PC-9 (cell line): ENCODE data around the gene POU2F3. TPM values are rescaled to one million over a fixed set of nuclear protein-coding genes. Genes with fewer than 3 reads are reported as not detected.

ENCODE experiments used
- BruUV-seq: library from RNA; stranded (reverse); fragments of 400-500 nt; replicated peaks from 2 replicates; lab custom pipeline; 2021; lab: Mats Ljungman, UMichigan
- CTCF ChIA-PET: fragments of 300-600 bp; sonication (Branson Sonifier 250); formaldehyde crosslinking; loops from one replicate; lab custom pipeline; 2022; ENCODE audit warnings: antibody characterized with exemption; lab: Charles Lee
- POLR2A ChIA-PET: fragments of 300-600 bp; sonication (Branson Sonifier 250); formaldehyde crosslinking; loops from one replicate; lab custom pipeline; 2022; ENCODE audit warnings: antibody characterized with exemption; ENCODE audit not compliant: unreplicated experiment; lab: Charles Lee
- DNase-seq, 2 experiments: peaks; one replicate each; pipeline versions ENCODE4 v3.0.0 to v3.0.0-alpha.2; 2015 to 2022; ENCODE audit warnings: mixed read lengths in 1 of 2
- H2AFZ ChIP-seq: fragments of 200-600 bp; sonication (generic); 2 replicates; pipeline ENCODE4 v1.8.1; 2017; ENCODE audit warnings: antibody characterized with exemption
- H3F3A ChIP-seq: fragments of 200-600 bp; sonication (generic); 2 replicates; pipeline ENCODE4 v1.8.1; 2017; ENCODE audit warnings: antibody characterized with exemption, mild to moderate bottlenecking, low read depth; ENCODE audit not compliant: insufficient read depth
- H3K27ac ChIP-seq: fragments of 200-600 bp; sonication (generic); 2 replicates; pipeline ENCODE4 v1.6.1; 2016; ENCODE audit warnings: mixed run types
- H3K27me3 ChIP-seq: fragments of 200-600 bp; sonication (generic); 2 replicates; pipeline ENCODE4 v1.6.1; 2016; ENCODE audit warnings: low read depth, mixed run types; ENCODE audit not compliant: insufficient read depth
- H3K36me3 ChIP-seq: fragments of 200-600 bp; sonication (generic); 2 replicates; pipeline ENCODE4 v1.6.1; 2016; ENCODE audit warnings: low read depth, mixed run types
- H3K4me1 ChIP-seq: fragments of 200-600 bp; sonication (generic); replicated peaks from 2 replicates; pipeline ENCODE4 v1.6.1; 2016; ENCODE audit warnings: mixed run types; ENCODE audit not compliant: insufficient read depth
- H3K4me2 ChIP-seq: fragments of 200-600 bp; sonication (generic); 2 replicates; pipeline ENCODE4 v1.6.1; 2017; ENCODE audit warnings: mixed run types
- H3K4me3 ChIP-seq: fragments of 200-600 bp; sonication (generic); 2 replicates; pipeline ENCODE4 v1.6.1; 2016; ENCODE audit warnings: mixed run types
- H3K79me2 ChIP-seq: fragments of 200-600 bp; sonication (generic); 2 replicates; pipeline ENCODE4 v1.6.1; 2017; ENCODE audit warnings: low read depth, mixed run types
- H3K9me2 ChIP-seq: fragments of 200-600 bp; sonication (generic); 2 replicates; pipeline ENCODE4 v1.8.1; 2017; ENCODE audit warnings: mild to moderate bottlenecking; ENCODE audit not compliant: insufficient read depth
- H3K9me3 ChIP-seq: fragments of 200-600 bp; sonication (generic); 2 replicates; pipeline ENCODE4 v1.8.1; 2016; ENCODE audit warnings: low read depth; ENCODE audit not compliant: insufficient read depth
- H4K20me1 ChIP-seq: fragments of 200-600 bp; sonication (generic); 2 replicates; pipeline ENCODE4 v1.8.1; 2017; ENCODE audit not compliant: insufficient read depth
- CTCF ChIP-seq: fragments of 200-600 bp; sonication (generic); conservative IDR thresholded peaks from 2 replicates; pipeline ENCODE4 v1.6.1; 2017; ENCODE audit warnings: mixed run types, antibody characterized with exemption, mild to moderate bottlenecking, moderate library complexity
- EZH2 ChIP-seq: fragments of 200-600 bp; sonication (generic); IDR thresholded peaks from 2 replicates; pipeline ENCODE4 v1.8.0; 2017; ENCODE audit warnings: antibody characterized with exemption, low read depth
- intact Hi-C: fragments of 100-400 bp; cut with micrococcal nuclease; formaldehyde crosslinking; loops from one replicate; pipeline ENCODE4 v1.10.0; 2022; ENCODE audit not compliant: unreplicated experiment
- total RNA-seq: library from RNA; stranded (reverse); gene quantifications from 2 replicates; pipeline ENCODE4 v1.2.3, GENCODE V29; 2021

The POU2F3 gene
- total RNA-seq, 1 experiment from 2014 or later = 2.9 TPM

GRCh38 chr11:120294096-120294495, 54.2 kb downstream of the POU2F3 start:
- H3K27me3 ChIP-seq = no peaks in the 10 kb centered on the region
- TF ChIP-seq CTCF (no peak), EZH2 (no peak)
- ChIA-PET CTCF (interaction anchor here (0.6 to 1.2 kb wide), 2 partner anchors 58 to 924 kb away, joined by 3 read pairs; no protein-coding TSS in a partner anchor), POLR2A (no interaction called here)
- no peaks in the 10 kb centered on the region for H3K9me2 ChIP-seq
- intact Hi-C loops = no loop called here
- H2AFZ ChIP-seq = no peak overlapping the region
- no peak overlapping the region for H3K27ac ChIP-seq
- no peaks in the 10 kb centered on the region for H3K79me2 ChIP-seq
- H3F3A ChIP-seq = peaks cover 9% of the 10 kb centered on the region; the same call in 1 of the 2 replicates
- H3K36me3 ChIP-seq = no peaks in the 10 kb centered on the region
- peaks cover 33% of the 10 kb centered on the region for H3K4me1 ChIP-seq
- no TSS peak for BruUV-seq
- no peaks in the 10 kb centered on the region for H3K9me3 ChIP-seq
- no peak overlapping the region for H3K4me2 ChIP-seq
- DNase-seq = no peak
- H3K4me3 ChIP-seq = no peak overlapping the region
- no peaks in the 10 kb centered on the region for H4K20me1 ChIP-seq

- no peak overlapping the region for H2AFZ ChIP-seq
These were observed 55.2 kb downstream of the POU2F3 start for GRCh38 chr11:120295099-120295498.

GRCh38 chr11:120296554-120296953, 56.6 kb downstream of the POU2F3 start:
- no peaks in the 10 kb centered on the region for H3K9me3 ChIP-seq
- peaks cover 52% of the 10 kb centered on the region for H3K4me1 ChIP-seq
- no peaks in the 10 kb centered on the region for H3K36me3 ChIP-seq
- H4K20me1 ChIP-seq = no peaks in the 10 kb centered on the region
- ChIA-PET CTCF (interaction anchor here (1.1 to 1.2 kb wide), 2 partner anchors 125 to 188 kb away, joined by 3 to 4 read pairs; no protein-coding TSS in a partner anchor), POLR2A (no interaction called here)
- no peak for DNase-seq
- peaks cover 18% of the 10 kb centered on the region; the same call in 1 of the 2 replicates for H3F3A ChIP-seq
- H3K9me2 ChIP-seq = no peaks in the 10 kb centered on the region
- H3K79me2 ChIP-seq = no peaks in the 10 kb centered on the region
- no peak for TF ChIP-seq EZH2
- H3K4me3 ChIP-seq = no peak overlapping the region
- no peaks in the 10 kb centered on the region for H3K27me3 ChIP-seq
- H3K4me2 ChIP-seq = no peak overlapping the region
- H2AFZ ChIP-seq = no peak overlapping the region
- intact Hi-C loops = no loop called here
- no peak overlapping the region for H3K27ac ChIP-seq
- BruUV-seq = no TSS peak

More at GRCh38 chr11:120295099-120295498, 55.2 kb downstream of the POU2F3 start:
- H3K27me3 ChIP-seq = no peaks in the 10 kb centered on the region
- H3K9me3 ChIP-seq = no peaks in the 10 kb centered on the region
- BruUV-seq = no TSS peak
- peaks cover 38% of the 10 kb centered on the region for H3K4me1 ChIP-seq
- H3K36me3 ChIP-seq = no peaks in the 10 kb centered on the region
- intact Hi-C loops = loop anchor here (1.0 kb wide), 1 partner anchor 123 kb away; no protein-coding TSS in a partner anchor
- H3K27ac ChIP-seq = no peak overlapping the region
- peak overlapping the region; percentile 43 for H3K4me2 ChIP-seq
- CTCF ChIA-PET = no interaction called here
- H3K4me3 ChIP-seq = no peak overlapping the region
- H3K9me2 ChIP-seq = no peaks in the 10 kb centered on the region
- H3K79me2 ChIP-seq = no peaks in the 10 kb centered on the region
- peaks cover 9% of the 10 kb centered on the region; the same call in 1 of the 2 replicates for H3F3A ChIP-seq
- POLR2A ChIA-PET = no interaction called here
- TF ChIP-seq CTCF = no peak
- no peak for TF ChIP-seq EZH2
- no peaks in the 10 kb centered on the region for H4K20me1 ChIP-seq
- peak; percentile 58 to 86 for DNase-seq
